Measurements from ENCODE around the gene CCDC141. TPM values are rescaled to one million over a fixed set of nuclear protein-coding genes. Genes with fewer than 3 reads are reported as not detected.

Gene CCDC141
- total RNA-seq, 1 donor from 2014 or later: not detected

DNA sequence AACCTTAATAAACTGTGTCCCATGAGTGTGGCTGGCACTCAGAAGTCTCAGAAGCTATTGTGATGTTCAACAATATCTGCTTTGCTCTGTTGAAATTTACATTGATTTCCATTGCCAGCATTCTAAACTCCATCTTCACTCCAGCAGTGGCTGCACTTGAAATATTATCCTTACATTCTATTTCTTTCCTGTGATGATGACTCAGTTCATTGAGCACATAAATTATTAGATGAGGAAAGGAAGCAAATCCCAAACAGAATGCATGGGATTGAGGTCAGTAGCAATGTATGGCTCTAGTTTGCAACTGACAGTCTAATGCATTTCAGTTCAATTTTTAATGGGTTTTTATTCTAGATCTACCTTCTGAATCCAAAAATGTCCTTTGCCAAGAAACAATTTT, 150.3 kb downstream of the CCDC141 start:
- H3K4me3 ChIP-seq (ENCODE audit: low read depth, low read length): no peak overlapping the region
- H3K27me3 ChIP-seq (ENCODE audit: control insufficient read depth, insufficient read depth, low read length): no peaks in the 10 kb centered on the region
- DNase-seq (ENCODE audit: low read depth): no peak
- no peaks in the 10 kb centered on the region for H3K36me3 ChIP-seq (ENCODE audit: control insufficient read depth, insufficient read depth, low read length)
- TF ChIP-seq, protein P1, sequence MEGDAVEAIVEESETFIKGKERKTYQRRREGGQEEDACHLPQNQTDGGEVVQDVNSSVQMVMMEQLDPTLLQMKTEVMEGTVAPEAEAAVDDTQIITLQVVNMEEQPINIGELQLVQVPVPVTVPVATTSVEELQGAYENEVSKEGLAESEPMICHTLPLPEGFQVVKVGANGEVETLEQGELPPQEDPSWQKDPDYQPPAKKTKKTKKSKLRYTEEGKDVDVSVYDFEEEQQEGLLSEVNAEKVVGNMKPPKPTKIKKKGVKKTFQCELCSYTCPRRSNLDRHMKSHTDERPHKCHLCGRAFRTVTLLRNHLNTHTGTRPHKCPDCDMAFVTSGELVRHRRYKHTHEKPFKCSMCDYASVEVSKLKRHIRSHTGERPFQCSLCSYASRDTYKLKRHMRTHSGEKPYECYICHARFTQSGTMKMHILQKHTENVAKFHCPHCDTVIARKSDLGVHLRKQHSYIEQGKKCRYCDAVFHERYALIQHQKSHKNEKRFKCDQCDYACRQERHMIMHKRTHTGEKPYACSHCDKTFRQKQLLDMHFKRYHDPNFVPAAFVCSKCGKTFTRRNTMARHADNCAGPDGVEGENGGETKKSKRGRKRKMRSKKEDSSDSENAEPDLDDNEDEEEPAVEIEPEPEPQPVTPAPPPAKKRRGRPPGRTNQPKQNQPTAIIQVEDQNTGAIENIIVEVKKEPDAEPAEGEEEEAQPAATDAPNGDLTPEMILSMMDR (IDR thresholded peaks at IDR 0.05; ENCODE audit: insufficient read depth, low read length, poor library complexity, severe bottlenecking): no peak

DNA sequence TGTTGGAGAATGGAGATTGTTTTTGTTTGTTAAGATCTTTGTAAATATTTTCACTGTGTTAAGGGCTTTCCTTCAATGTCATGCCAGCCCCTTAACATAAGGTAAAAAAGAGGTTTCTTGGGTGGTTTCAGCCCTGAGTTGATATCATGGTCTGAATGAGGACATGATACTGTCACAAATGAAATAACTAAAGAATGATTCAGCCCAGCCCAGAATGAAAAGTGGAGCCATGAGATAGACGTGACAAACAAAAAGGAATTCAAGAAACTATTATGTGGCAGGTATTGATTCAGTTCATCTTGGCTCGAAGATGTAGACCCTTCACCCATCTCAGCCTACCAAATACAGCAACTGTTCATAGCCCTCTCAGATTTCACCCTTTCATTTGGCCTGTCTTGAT, 154.1 kb downstream of the CCDC141 start:
- TF ChIP-seq, protein P1 (IDR thresholded peaks at IDR 0.05; ENCODE audit: insufficient read depth, low read length, poor library complexity, severe bottlenecking): no peak
- Histone ChIP-seq H3K4me3 (ENCODE audit: low read depth, low read length) (no peak overlapping the region), H3K36me3 (ENCODE audit: control insufficient read depth, insufficient read depth, low read length) (no peaks in the 10 kb centered on the region), H3K27me3 (ENCODE audit: control insufficient read depth, insufficient read depth, low read length) (no peaks in the 10 kb centered on the region)
- no peak for DNase-seq (ENCODE audit: low read depth)

DNA sequence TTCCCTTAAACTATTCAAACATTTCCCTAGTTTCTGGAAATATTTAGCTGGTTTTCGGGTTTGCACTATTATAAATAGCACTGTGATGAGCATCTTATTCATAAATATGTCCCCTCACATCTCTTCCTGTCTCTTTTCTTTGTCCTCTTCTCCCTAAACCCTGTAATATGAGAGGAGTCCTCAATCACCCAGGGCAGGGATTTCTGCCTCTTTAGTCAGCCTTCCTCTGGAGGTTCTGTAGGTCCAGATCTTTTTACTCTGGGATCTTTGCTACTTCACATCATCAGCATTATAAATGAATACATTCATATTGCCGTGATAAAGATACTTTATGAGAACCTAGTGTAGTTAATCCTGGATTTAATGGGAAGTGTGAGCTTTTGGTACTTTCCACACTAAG, 154.8 kb downstream of the CCDC141 start:
- no peaks in the 10 kb centered on the region for H3K36me3 ChIP-seq (ENCODE audit: control insufficient read depth, insufficient read depth, low read length)
- DNase-seq (ENCODE audit: low read depth): no peak
- no peak overlapping the region for H3K4me3 ChIP-seq (ENCODE audit: low read depth, low read length)
- TF ChIP-seq, protein P1 (IDR thresholded peaks at IDR 0.05; ENCODE audit: insufficient read depth, low read length, poor library complexity, severe bottlenecking): no peak
- H3K27me3 ChIP-seq (ENCODE audit: control insufficient read depth, insufficient read depth, low read length): no peaks in the 10 kb centered on the region

DNA sequence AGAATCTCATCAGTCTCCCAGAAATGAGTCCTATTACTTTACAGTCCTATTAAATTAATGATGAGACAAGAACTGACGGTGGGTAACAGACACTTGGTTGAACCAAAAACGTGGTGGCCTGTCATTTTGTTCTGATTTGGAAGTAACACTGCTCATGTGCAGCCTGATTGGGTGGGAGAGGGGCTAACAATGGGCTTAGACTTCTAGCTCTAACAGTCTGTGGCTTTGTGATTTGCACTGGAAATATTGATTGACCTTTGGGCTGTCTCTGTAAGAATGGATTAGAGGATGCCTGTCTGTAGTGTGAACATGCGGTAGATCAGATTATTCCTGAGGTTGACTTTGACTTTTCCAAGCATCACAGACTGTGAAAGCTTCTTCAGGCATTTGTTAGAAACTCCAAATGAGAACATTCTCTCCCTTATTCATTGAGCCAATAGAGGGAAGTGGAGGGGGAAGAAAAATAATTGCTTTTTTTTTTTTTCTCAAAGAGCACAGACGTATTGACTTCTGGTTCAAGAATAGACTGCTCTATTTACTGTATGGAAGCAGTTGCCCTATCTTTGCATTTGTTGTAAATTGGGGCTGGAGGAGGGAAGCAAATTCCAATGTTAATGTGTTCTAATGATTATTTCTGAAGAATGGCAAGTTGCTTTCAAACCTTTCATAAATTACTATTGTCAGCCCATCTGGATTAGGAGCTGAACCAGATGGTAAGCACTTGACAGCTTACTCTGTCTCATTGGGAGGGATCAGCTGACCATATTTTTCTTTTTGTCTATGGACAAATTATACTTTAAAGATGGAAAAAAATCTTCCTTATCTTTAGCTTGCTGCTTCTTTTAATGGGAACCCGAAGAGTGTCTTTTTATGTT, 156.9 kb downstream of the CCDC141 start:
- no peaks in the 10 kb centered on the region for H3K36me3 ChIP-seq (ENCODE audit: control insufficient read depth, insufficient read depth, low read length)
- H3K4me3 ChIP-seq (ENCODE audit: low read depth, low read length): no peak overlapping the region
- no peaks in the 10 kb centered on the region for H3K27me3 ChIP-seq (ENCODE audit: control insufficient read depth, insufficient read depth, low read length)
- TF ChIP-seq, protein P1 (IDR thresholded peaks at IDR 0.05; ENCODE audit: insufficient read depth, low read length, poor library complexity, severe bottlenecking): no peak
- DNase-seq (ENCODE audit: low read depth): no peak

DNA sequence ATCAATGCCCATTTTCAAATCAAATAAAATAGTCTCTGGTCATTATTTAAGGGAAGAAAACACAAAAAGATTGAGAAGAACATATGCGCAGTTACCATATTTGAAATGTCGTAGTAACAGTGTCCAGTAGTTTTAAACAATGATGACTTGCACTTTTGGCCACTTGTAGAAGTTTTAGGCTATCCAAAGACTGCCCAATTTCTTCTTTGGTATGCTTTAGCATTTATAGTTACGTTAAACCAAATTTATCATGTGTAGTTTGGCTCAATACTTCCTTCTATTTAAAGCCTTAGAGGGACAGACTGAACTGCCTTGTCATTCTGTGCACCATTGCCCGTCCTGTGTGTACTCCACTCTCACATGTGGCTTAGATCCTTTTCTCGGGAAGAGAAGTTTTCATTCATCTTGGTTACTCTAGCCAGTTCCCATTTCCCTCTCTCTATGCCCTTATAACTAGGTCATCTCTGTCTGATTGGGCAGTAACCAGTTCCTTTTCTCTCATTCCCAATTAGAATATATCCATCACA, 157.9 kb downstream of the CCDC141 start:
- H3K4me3 ChIP-seq (ENCODE audit: low read depth, low read length): no peak overlapping the region
- TF ChIP-seq, protein P1 (IDR thresholded peaks at IDR 0.05; ENCODE audit: insufficient read depth, low read length, poor library complexity, severe bottlenecking): no peak
- no peak for DNase-seq (ENCODE audit: low read depth)
- no peaks in the 10 kb centered on the region for H3K36me3 ChIP-seq (ENCODE audit: control insufficient read depth, insufficient read depth, low read length)
- no peaks in the 10 kb centered on the region for H3K27me3 ChIP-seq (ENCODE audit: control insufficient read depth, insufficient read depth, low read length)

Measured in kidney epithelial cell (primary cell).